ENCODE data around the gene PRTFDC1.

- no peak for TF ChIP-seq POLR2A (IDR thresholded peaks at IDR 0.05)
- TF ChIP-seq POLR2AphosphoS5 (IDR thresholded peaks at IDR 0.05): no peak
These were observed 15.9 kb upstream of the PRTFDC1 start for GRCh38 chr10:24968349-24968748.
